NCI-H2171 (cell line): ENCODE measurements around the gene SCAMP4.

Source experiments
- DNase-seq: peaks from one replicate; lab custom pipeline; 2025; lab: John Stamatoyannopoulos, UW

SCAMP4 gene

GRCh38 chr19:1912760-1913505 is 7.7 kb downstream of the SCAMP4 start:
- no peak for DNase-seq

GRCh38 chr19:1913781-1914577 is 8.8 kb downstream of the SCAMP4 start:
- no peak for DNase-seq

GRCh38 chr19:1914826-1915341 is 9.7 kb downstream of the SCAMP4 start:
- DNase-seq, result no peak

- no peak for DNase-seq
These were observed 11.9 kb downstream of the SCAMP4 start for GRCh38 chr19:1917146-1917545.

GRCh38 chr19:1917926-1918325 is 12.7 kb downstream of the SCAMP4 start:
- no peak for DNase-seq

- DNase-seq, result no peak
These were observed 13.8 kb downstream of the SCAMP4 start for GRCh38 chr19:1918975-1919374.

GRCh38 chr19:1920644-1921043 is 15.4 kb downstream of the SCAMP4 start:
- no peak for DNase-seq

GRCh38 chr19:1921326-1921725 is 16.1 kb downstream of the SCAMP4 start:
- no peak for DNase-seq

- DNase-seq, result no peak
These were observed 16.6 kb downstream of the SCAMP4 start for GRCh38 chr19:1921825-1922224.

GRCh38 chr19:1922803-1923202 is 17.6 kb downstream of the SCAMP4 start:
- no peak for DNase-seq

- DNase-seq, result no peak
These were observed 18.1 kb downstream of the SCAMP4 start for GRCh38 chr19:1923319-1923718.

GRCh38 chr19:1924320-1924961 is 19.2 kb downstream of the SCAMP4 start:
- DNase-seq, result no peak

GRCh38 chr19:1925544-1925943 is 20.3 kb downstream of the SCAMP4 start:
- no peak for DNase-seq

- peak; percentile 73 for DNase-seq
These were observed 24.0 kb downstream of the SCAMP4 start for GRCh38 chr19:1929021-1929742.

- DNase-seq, result no peak
These were observed 26.2 kb downstream of the SCAMP4 start for GRCh38 chr19:1931445-1931844.

- peak; percentile 84 for DNase-seq
These were observed 27.2 kb downstream of the SCAMP4 start for GRCh38 chr19:1932395-1932794.

- no peak for DNase-seq
These were observed 28.0 kb downstream of the SCAMP4 start for GRCh38 chr19:1933244-1933643.

- no peak for DNase-seq
These were observed 28.7 kb downstream of the SCAMP4 start for GRCh38 chr19:1933942-1934341.

GRCh38 chr19:1935484-1936208 is 30.4 kb downstream of the SCAMP4 start:
- no peak for DNase-seq

GRCh38 chr19:1936430-1936829 is 31.2 kb downstream of the SCAMP4 start:
- DNase-seq, result no peak

- no peak for DNase-seq
These were observed 31.9 kb downstream of the SCAMP4 start for GRCh38 chr19:1936916-1937610.
